HCT116 (cell line): ENCODE measurements around the gene PITPNC1. TPM values are rescaled to one million over a fixed set of nuclear protein-coding genes. Genes with fewer than 3 reads are reported as not detected.

Experiments
- ATAC-seq: fragments of 200-7000 bp; cut with Tn5 transposase; 2 replicates; pipeline ENCODE4 v1.9.1; 2020; ENCODE audit warnings: mild to moderate bottlenecking, moderate library complexity
- BruUV-seq: library from RNA; stranded (reverse); fragments of 400-500 nt; replicated peaks from 2 replicates; lab custom pipeline; 2021; lab: Mats Ljungman, UMichigan
- CTCF ChIA-PET: fragments of 300-600 bp; sonication (Branson Sonifier 250); formaldehyde crosslinking; loops from one replicate; lab custom pipeline; 2021; ENCODE audit warnings: antibody characterized with exemption; lab: Charles Lee
- POLR2A ChIA-PET: fragments of 300-600, 350-600 bp; sonication (Branson Sonifier 250); formaldehyde crosslinking; loops from one replicate; lab custom pipeline; 2021; ENCODE audit warnings: antibody characterized with exemption; lab: Charles Lee
- RAD21 ChIA-PET, 2 experiments: fragments of 300-600 bp; sonication (Branson Sonifier 250); formaldehyde crosslinking; loops; one replicate each; lab custom pipeline; 2023; ENCODE audit warnings: low total read pairs in 2 of 2; ENCODE audit not compliant: uncharacterized antibody in 2 of 2, unreplicated experiment in 2 of 2, low non-redundant PET in 1 of 2; lab: Charles Lee
- DNase-seq: peaks from one replicate; pipeline ENCODE4 v3.0.0-alpha.2; 2010; ENCODE audit warnings: low read depth, low spot score
- H2AFZ ChIP-seq: fragments of 200-600 bp; shearing (Covaris generic), sonication (generic); 2 replicates; pipeline ENCODE4 v1.6.1; 2017; ENCODE audit warnings: low read depth, mixed run types, mixed read lengths, antibody characterized with exemption, low read length; ENCODE audit not compliant: poor library complexity, severe bottlenecking
- H3K27ac ChIP-seq: 2 replicates; pipeline ENCODE4 v1.5.1; 2012; ENCODE audit warnings: low read depth, low read length
- H3K27me3 ChIP-seq: fragments of 200-600 bp; sonication (generic); 2 replicates; pipeline ENCODE4 v1.6.1; 2016; ENCODE audit warnings: mixed run types, low read length, mixed read lengths; ENCODE audit not compliant: insufficient read depth
- H3K36me3 ChIP-seq, 2 experiments: fragments of 200-500 bp in 1 of 2; fragments of 200-600 bp in 1 of 2; sonication (Bioruptor generic) in 1 of 2; sonication (generic) in 1 of 2; 2 replicates each; pipeline versions ENCODE4 v1.5.1 to v1.6.1; 2014 to 2016; ENCODE audit warnings: low read length in 2 of 2, inconsistent platforms in 1 of 2, mixed read lengths in 1 of 2, mixed run types in 1 of 2; ENCODE audit not compliant: insufficient read depth in 2 of 2, control insufficient read depth in 1 of 2
- H3K4me1 ChIP-seq, 2 experiments: fragments of 200-600 bp in 1 of 2; sonication (generic) in 1 of 2; 2 replicates each; pipeline versions ENCODE4 v1.5.1 to v1.6.1; 2012 to 2017; ENCODE audit warnings: low read length in 2 of 2, inconsistent platforms in 1 of 2, mild to moderate bottlenecking in 1 of 2, mixed read lengths in 1 of 2, mixed run types in 1 of 2, moderate library complexity in 1 of 2; ENCODE audit not compliant: insufficient read depth in 2 of 2, control insufficient read depth in 1 of 2
- H3K4me2 ChIP-seq: fragments of 200-600 bp; sonication (generic); 2 replicates; pipeline ENCODE4 v1.6.1; 2017; ENCODE audit warnings: mixed run types, low read length, mixed read lengths
- H3K4me3 ChIP-seq, 2 experiments: fragments of 200-600 bp in 1 of 2; sonication (generic) in 1 of 2; replicated peaks in 1 of 2; 2 replicates each; pipeline ENCODE4 v1.5.1; 2011 to 2016; ENCODE audit warnings: low read length in 2 of 2, control low read depth in 1 of 2, low read depth in 1 of 2, mild to moderate bottlenecking in 1 of 2, mixed read lengths in 1 of 2, mixed run types in 1 of 2
- H3K79me2 ChIP-seq: fragments of 200-600 bp; sonication (generic); 2 replicates; pipeline ENCODE4 v1.6.1; 2017; ENCODE audit warnings: mild to moderate bottlenecking, mixed run types, low read length, moderate library complexity, mixed read lengths; ENCODE audit not compliant: insufficient read depth
- H3K9ac ChIP-seq: fragments of 200-600 bp; sonication (generic); 2 replicates; pipeline ENCODE4 v1.6.1; 2016; ENCODE audit warnings: low read length, mixed read lengths
- H3K9me2 ChIP-seq: fragments of 200-600 bp; sonication (generic), shearing (Covaris generic); 2 replicates; pipeline ENCODE4 v1.6.1; 2017; ENCODE audit warnings: mixed run types, mild to moderate bottlenecking, moderate library complexity; ENCODE audit not compliant: insufficient read depth
- H3K9me3 ChIP-seq, 2 experiments: fragments of 200-500 bp in 1 of 2; fragments of 200-600 bp in 1 of 2; sonication (Bioruptor generic) in 1 of 2; sonication (generic) in 1 of 2; 2 replicates each; pipeline ENCODE4 v1.6.1; 2014 to 2017; ENCODE audit warnings: low read length in 2 of 2, mixed read lengths in 2 of 2, inconsistent platforms in 1 of 2, low read depth in 1 of 2, mild to moderate bottlenecking in 1 of 2, mixed run types in 1 of 2, moderate library complexity in 1 of 2; ENCODE audit not compliant: control insufficient read depth in 1 of 2, insufficient read depth in 1 of 2
- H4K20me1 ChIP-seq: fragments of 200-600 bp; sonication (generic), shearing (Covaris generic); 2 replicates; pipeline ENCODE4 v1.6.1; 2017; ENCODE audit warnings: mixed run types, mild to moderate bottlenecking, moderate library complexity; ENCODE audit not compliant: insufficient read depth
- ATF3 ChIP-seq: IDR thresholded peaks from 2 replicates; pipeline ENCODE4 v1.6.1; 2012
- CTCF ChIP-seq, 3 experiments: fragments of 200-600 bp in 1 of 3; sonication (generic) in 1 of 3; IDR thresholded peaks in 2 of 3; conservative IDR thresholded peaks in 1 of 3; 2 replicates each; pipeline ENCODE4 v1.5.1; 2012 to 2017; ENCODE audit warnings: low read depth in 2 of 3, low read length in 2 of 3, antibody characterized with exemption in 1 of 3, borderline replicate concordance in 1 of 3, control low read depth in 1 of 3, mild to moderate bottlenecking in 1 of 3, mixed read lengths in 1 of 3, mixed run types in 1 of 3, moderate library complexity in 1 of 3; ENCODE audit not compliant: insufficient read depth in 1 of 3
- POLR2AphosphoS5 ChIP-seq: IDR thresholded peaks from 2 replicates; pipeline ENCODE4 v1.6.1; 2011; ENCODE audit warnings: mild to moderate bottlenecking, low read depth, low read length, moderate library complexity
- SIN3A ChIP-seq: IDR thresholded peaks from 2 replicates; pipeline ENCODE4 v1.6.1; 2012; ENCODE audit warnings: low read depth
- ZBTB33 ChIP-seq: IDR thresholded peaks from 2 replicates; pipeline ENCODE4 v1.6.1; 2011; ENCODE audit warnings: mild to moderate bottlenecking, low read length, moderate library complexity; ENCODE audit not compliant: insufficient replicate concordance; ENCODE audit errors: extremely low read depth
- intact Hi-C: fragments of 100-400 bp; cut with micrococcal nuclease; formaldehyde crosslinking; loops from 2 replicates; pipeline ENCODE4 v1.10.0; 2022
- total RNA-seq: library from RNA; stranded (reverse); gene quantifications from one replicate; pipeline ENCODE4 v1.2.1, GENCODE V29; 2021; ENCODE audit not compliant: unreplicated experiment

PITPNC1 gene
- total RNA-seq, 1 experiment from 2014 or later = 41.9 TPM

GRCh38 chr17:67711916-67712315 is 334.8 kb downstream of the PITPNC1 start (continued):
- TF ChIP-seq ATF3 = no peak
- TF ChIP-seq POLR2AphosphoS5 = no peak
- no peak for TF ChIP-seq ZBTB33

GRCh38 chr17:67712375-67712774 is 335.3 kb downstream of the PITPNC1 start:
- Histone ChIP-seq H3K9ac (no peak overlapping the region), H3K4me3 (no peak overlapping the region), H3K27me3 (no peaks in the 10 kb centered on the region), H2AFZ (no peak overlapping the region), H3K9me2 (no peaks in the 10 kb centered on the region), H3K4me1 (peaks cover 4 to 6% of the 10 kb centered on the region in 2 experiments; a peak in 3 of 4 replicates), H3K4me2 (no peak overlapping the region), H4K20me1 (no peaks in the 10 kb centered on the region), H3K9me3 (no peaks in the 10 kb centered on the region), H3K36me3 (no peaks in the 10 kb centered on the region), H3K27ac (no peak overlapping the region), H3K79me2 (no peaks in the 10 kb centered on the region)
- CTCF ChIA-PET = no interaction called here
- BruUV-seq = no TSS peak
- no peak for DNase-seq
- ATAC-seq = no peak
- TF ChIP-seq SIN3A (no peak), ZBTB33 (no peak), CTCF (IDR thresholded peaks at IDR 0.05 in 2 of 3, conservative IDR thresholded peaks at IDR 0.05 in 1 of 3; ENCODE audit: borderline replicate concordance in 1 of 3, insufficient read depth in 1 of 3, low read depth in 2 of 3, low read length in 2 of 3) (no peak)
- POLR2A ChIA-PET = no interaction called here
- intact Hi-C loops = no loop called here
- RAD21 ChIA-PET = no interaction called here
